ENCODE data around the gene SRP54. TPM values are rescaled to one million over a fixed set of nuclear protein-coding genes. Genes with fewer than 3 reads are reported as not detected.
"Not testable (repeated sequence)": the region's sequence is repeated elsewhere in the genome, so short reads cannot be mapped to it uniquely, and the experiment has no call there.

SRP54 gene
- 10 to 100 TPM; 66.1 to 84.8 TPM for total RNA-seq

DNA sequence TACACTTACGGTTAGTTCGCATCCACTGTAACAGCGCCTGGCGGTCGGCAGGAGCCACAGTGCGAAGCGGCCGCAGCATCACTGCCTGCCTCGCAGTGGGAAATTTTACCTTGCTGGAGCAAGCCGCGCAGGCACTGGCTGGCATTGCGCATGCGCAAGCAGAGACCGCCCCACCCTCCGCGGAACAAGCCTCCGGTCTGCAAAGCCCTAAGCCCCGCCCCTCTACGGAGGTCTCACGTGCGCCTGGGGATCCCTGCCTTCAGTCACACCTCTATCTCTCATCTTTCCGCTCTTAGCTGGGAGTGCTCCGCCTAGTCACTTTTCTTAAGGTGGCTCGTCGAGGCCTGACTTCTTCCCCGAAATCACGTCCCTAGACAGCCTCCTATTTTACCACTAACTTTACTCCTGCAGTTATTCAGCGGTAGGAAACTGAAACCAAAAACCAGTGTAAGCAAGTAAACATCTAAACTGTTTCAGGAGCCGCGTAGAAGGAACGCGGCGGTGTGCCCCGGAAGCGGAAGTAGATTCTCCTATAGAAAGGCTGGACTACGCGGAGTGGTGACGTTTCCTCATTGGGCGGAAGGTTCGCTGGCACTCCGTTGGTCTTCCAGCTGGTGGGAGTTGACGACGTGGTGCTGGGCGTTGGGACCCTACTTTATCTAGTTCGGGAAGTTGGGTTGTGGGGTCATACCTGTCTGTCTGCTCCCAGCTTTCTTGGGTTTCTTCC, at the start of gene SRP54:
SRP54 (plus strand) TSS at position 572 of the 727 bp plus-strand sequence. CDS start 13,718 bp downstream, outside the sequence.
- Mint-ChIP-seq H3K4me1 (ENCODE audit: low read depth in 2 of 2) (peaks cover 0 to 16% of the 10 kb centered on the region in 2 donors), H3K27ac (no peak within 1 kb of the TSS)
- ATAC-seq, result peak; percentile 94 to 95

DNA sequence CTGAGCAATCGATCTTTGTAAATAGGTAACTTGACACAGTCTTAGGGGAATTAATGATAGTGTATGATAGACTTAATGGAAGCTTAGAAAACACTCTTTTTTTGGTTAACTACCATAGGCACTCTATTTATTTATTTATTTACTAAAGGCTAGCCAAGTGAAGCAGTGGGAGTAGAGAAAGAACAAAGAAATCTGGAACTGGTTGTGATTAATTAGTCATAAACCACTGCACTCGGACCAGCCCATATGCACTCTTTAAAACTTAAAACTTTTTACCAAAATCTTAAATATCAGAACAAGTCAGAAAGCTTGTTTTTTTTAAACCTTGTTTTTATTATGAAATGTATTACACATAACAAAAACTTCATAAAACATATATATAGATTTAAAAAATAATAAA, 49.5 kb upstream of the SRP54 start:
- ATAC-seq (no peak), DNase-seq (ENCODE audit: low spot score) (no peak)
- H3K9me3 Mint-ChIP-seq, result no peaks in the 10 kb centered on the region
- no peaks in the 10 kb centered on the region for H3K36me3 Mint-ChIP-seq
- H3K27ac Mint-ChIP-seq, result peak overlapping the region in 1 of 2 donors; percentile 48
- H3K4me1 Mint-ChIP-seq (ENCODE audit: low read depth in 2 of 2), result peaks cover 21 to 22% of the 10 kb centered on the region in 2 donors
- H3K4me3 Mint-ChIP-seq, result no peak overlapping the region
- H3K27me3 Mint-ChIP-seq, result no peaks in the 10 kb centered on the region

More for the DNA sequence above, at the start of gene SRP54:
- Mint-ChIP-seq H3K4me3 (no peak within 1 kb of the TSS), H3K9me3 (no peaks in the 10 kb centered on the region), H3K36me3 (peaks cover 10% of the 10 kb centered on the region), H3K27me3 (no peaks in the 10 kb centered on the region)
- peak; percentile 100 for DNase-seq (ENCODE audit: low spot score)

DNA sequence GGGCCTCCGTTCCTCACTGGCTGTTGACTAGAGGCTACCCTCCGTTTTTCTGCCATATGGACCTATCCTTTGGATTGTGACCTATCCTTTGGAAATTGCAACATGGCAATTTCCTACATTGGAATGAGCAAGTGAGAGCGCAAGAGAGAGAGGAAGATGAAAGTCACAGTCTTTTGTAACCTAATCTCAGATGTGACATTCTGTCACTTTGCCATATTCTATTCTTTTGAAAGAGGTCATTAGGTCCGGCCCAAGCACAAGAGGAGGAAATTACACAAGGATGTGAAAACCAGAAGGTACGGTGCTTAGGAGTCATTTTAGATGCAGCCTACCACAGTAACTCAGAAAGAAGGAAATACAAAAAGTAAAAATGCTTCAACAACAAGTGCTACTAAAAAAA, 47.3 kb upstream of the SRP54 start:
- Mint-ChIP-seq H3K27ac (peak overlapping the region in 1 of 2 donors; percentile 11), H3K4me1 (ENCODE audit: low read depth in 2 of 2) (peaks cover 10 to 14% of the 10 kb centered on the region in 2 donors), H3K9me3 (no peaks in the 10 kb centered on the region), H3K4me3 (no peak overlapping the region), H3K27me3 (no peaks in the 10 kb centered on the region), H3K36me3 (no peaks in the 10 kb centered on the region)
- DNase-seq (ENCODE audit: low spot score) (no peak), ATAC-seq (no peak)

DNA sequence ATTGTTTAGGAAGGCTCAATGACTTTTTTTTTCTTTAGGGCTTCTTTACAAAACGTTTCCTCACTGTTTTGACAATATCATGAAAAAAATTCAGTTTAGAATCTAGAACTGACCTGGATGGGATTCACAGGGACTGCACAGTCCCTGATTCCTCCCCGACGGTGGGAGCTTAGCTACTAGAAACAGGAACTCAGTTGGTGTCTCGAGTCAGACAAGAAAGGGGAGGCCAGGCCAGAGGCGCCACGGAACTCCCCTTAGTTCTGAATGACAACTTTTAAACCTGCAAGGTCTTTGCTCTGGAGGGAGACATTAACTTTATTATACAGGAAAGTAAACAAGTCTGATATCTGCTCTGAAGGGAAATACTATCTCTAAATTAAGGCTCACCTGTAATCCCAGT, 45.4 kb upstream of the SRP54 start:
- Mint-ChIP-seq H3K27me3 (no peaks in the 10 kb centered on the region), H3K9me3 (no peaks in the 10 kb centered on the region), H3K27ac (no peak overlapping the region), H3K4me3 (no peak overlapping the region), H3K36me3 (peaks cover 6% of the 10 kb centered on the region), H3K4me1 (ENCODE audit: low read depth in 2 of 2) (peaks cover 4% of the 10 kb centered on the region in 2 donors)
- DNase-seq (ENCODE audit: low spot score) (no peak), ATAC-seq (no peak)

DNA sequence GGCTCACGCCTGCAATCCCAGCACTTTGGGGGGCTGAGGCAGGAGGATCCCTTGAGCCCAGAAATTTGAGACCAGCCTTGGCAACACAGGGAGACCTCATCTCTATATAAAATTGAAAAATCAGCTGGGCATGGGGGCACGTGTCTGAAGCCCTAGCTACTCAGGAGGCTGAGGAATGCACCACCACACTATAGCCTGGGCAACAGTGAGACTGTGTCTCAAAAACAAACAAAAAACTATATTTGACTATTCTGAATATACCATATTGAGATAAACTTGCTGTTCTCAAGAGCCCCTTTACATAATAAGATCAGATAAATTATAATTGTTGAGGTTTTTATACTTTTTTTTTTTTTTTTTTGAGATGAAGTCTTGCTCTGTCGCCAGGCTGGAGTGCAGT, 44.9 kb upstream of the SRP54 start:
- H3K27me3 Mint-ChIP-seq, result no peaks in the 10 kb centered on the region
- no peaks in the 10 kb centered on the region for H3K9me3 Mint-ChIP-seq
- ATAC-seq (no peak), DNase-seq (ENCODE audit: low spot score) (no peak)
- no peak overlapping the region for H3K4me3 Mint-ChIP-seq
- no peak overlapping the region for H3K27ac Mint-ChIP-seq
- peaks cover 6% of the 10 kb centered on the region for H3K36me3 Mint-ChIP-seq
- peaks cover 4% of the 10 kb centered on the region in 2 donors for H3K4me1 Mint-ChIP-seq (ENCODE audit: low read depth in 2 of 2)

DNA sequence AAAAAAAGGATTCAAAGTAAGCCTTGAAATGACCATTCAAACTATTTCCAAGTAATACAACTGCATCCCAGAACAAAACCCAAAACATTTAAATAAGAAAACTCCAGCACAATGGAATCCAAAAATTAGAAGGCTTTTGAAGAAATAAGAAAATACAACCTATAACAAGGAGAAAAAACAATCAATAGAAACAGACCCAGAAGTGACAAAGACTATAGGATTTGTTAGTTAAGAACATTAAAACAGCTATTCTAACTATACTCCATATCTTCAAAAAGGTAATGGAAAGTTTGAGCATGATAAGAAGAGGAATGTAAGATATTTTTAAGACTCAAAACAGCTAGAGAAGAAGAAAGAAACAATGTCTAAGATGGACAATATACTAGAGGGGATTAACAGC, 39.3 kb upstream of the SRP54 start:
- Mint-ChIP-seq H3K36me3 (peaks cover 24% of the 10 kb centered on the region), H3K4me1 (ENCODE audit: low read depth in 2 of 2) (peaks cover 0 to 6% of the 10 kb centered on the region in 2 donors), H3K9me3 (peaks cover 3% of the 10 kb centered on the region), H3K27me3 (no peaks in the 10 kb centered on the region), H3K27ac (peak overlapping the region in 1 of 2 donors; percentile 29), H3K4me3 (no peak overlapping the region)
- DNase-seq (ENCODE audit: low spot score) (no peak), ATAC-seq (no peak)

DNA sequence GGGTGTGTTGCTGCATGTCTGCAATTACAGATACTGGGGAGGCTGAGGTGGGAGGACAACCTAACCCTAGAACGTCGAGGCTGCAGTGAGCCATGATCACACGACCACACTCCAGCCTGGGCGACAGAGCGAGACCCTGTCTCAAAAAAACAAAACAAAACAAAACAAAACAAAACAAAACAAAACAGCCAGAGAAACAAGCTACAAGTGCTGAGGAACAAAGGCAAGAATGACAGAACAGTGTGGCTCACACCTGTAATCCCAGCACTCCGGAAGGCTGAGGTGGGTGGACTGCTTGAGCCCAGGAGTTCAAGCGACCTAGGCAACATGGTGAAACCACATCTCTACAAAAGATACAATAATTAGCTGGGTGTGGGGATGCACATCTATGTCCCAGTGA, 38.0 kb upstream of the SRP54 start:
- Mint-ChIP-seq H3K36me3 (peaks cover 24% of the 10 kb centered on the region), H3K4me1 (ENCODE audit: low read depth in 2 of 2) (peaks cover 0 to 6% of the 10 kb centered on the region in 2 donors), H3K9me3 (peaks cover 3% of the 10 kb centered on the region), H3K4me3 (no peak overlapping the region), H3K27me3 (no peaks in the 10 kb centered on the region), H3K27ac (no peak overlapping the region)
- DNase-seq (ENCODE audit: low spot score) (no peak), ATAC-seq (no peak)

DNA sequence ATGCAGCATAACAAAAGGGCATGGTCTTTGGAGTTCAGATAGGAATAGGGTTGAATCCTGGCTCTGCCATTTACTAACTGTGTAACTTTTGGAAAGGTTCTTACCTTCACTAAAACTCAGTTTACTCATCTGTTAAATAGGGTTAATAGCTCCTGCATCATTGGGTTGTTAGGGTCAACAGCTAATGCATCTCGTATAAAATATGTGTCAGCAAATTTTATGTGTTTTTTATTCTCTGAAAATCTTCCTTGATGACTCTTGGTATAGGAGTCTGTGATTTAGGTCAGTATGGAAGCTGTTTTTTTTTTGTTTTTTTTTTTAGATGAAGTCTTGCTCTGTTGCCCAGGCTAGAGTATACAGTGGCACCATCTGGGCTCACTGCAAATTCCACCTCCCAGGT, 36.1 kb upstream of the SRP54 start:
- DNase-seq (ENCODE audit: low spot score) (no peak), ATAC-seq (no peak)
- Mint-ChIP-seq H3K9me3 (peaks cover 3% of the 10 kb centered on the region), H3K36me3 (peaks cover 24% of the 10 kb centered on the region), H3K27me3 (no peaks in the 10 kb centered on the region), H3K4me3 (no peak overlapping the region), H3K27ac (no peak overlapping the region), H3K4me1 (ENCODE audit: low read depth in 2 of 2) (peaks cover 0 to 6% of the 10 kb centered on the region in 2 donors)

DNA sequence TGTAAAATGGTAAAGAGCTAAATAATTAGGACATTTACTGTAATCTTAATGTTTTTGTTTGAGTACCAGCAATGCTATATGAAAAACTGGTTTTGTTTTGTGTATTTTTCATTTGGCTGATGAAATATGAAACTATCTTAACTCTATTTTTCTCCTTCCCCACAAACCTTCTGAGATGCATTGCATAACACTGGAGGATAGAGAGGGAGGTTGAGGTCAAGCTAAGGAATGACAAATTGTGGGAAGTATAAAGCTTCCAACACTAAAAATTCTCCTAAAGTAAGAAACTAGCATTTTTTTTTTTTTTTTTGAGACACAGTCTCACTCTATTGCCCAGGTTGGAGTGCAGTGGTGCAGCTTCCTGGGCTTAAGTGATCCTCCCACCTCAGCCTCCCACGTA, 31.5 kb upstream of the SRP54 start:
- no peaks in the 10 kb centered on the region for H3K4me1 Mint-ChIP-seq (ENCODE audit: low read depth in 2 of 2)
- ATAC-seq (no peak), DNase-seq (ENCODE audit: low spot score) (no peak)
- no peak overlapping the region for H3K27ac Mint-ChIP-seq
- H3K27me3 Mint-ChIP-seq, result no peaks in the 10 kb centered on the region
- no peaks in the 10 kb centered on the region for H3K36me3 Mint-ChIP-seq
- H3K4me3 Mint-ChIP-seq, result no peak overlapping the region
- H3K9me3 Mint-ChIP-seq, result no peaks in the 10 kb centered on the region

DNA sequence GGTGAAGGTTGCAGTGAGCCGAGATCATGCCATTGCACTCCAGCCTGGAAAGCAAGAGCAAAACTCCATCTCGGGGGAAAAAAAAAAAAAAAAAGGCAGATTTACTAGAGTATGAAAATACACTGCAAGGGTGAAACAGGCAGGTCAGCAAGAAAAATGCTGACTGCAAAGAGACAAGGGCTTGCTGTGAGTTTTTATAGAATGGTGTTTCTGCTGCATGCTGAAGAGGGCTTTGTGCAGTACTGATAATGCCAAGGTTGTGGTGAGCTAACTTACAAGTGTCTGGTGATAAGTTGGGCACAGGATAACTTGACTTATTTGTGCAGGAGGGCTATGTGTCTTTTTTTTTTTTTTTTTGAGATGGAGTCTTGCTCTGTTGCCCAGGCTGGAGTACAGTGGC, 25.9 kb upstream of the SRP54 start:
- Mint-ChIP-seq H3K4me3 (no peak overlapping the region), H3K4me1 (ENCODE audit: low read depth in 2 of 2) (no peaks in the 10 kb centered on the region), H3K36me3 (peaks cover 9% of the 10 kb centered on the region), H3K9me3 (no peaks in the 10 kb centered on the region), H3K27me3 (no peaks in the 10 kb centered on the region), H3K27ac (no peak overlapping the region)
- DNase-seq (ENCODE audit: low spot score) (no peak), ATAC-seq (no peak)

DNA sequence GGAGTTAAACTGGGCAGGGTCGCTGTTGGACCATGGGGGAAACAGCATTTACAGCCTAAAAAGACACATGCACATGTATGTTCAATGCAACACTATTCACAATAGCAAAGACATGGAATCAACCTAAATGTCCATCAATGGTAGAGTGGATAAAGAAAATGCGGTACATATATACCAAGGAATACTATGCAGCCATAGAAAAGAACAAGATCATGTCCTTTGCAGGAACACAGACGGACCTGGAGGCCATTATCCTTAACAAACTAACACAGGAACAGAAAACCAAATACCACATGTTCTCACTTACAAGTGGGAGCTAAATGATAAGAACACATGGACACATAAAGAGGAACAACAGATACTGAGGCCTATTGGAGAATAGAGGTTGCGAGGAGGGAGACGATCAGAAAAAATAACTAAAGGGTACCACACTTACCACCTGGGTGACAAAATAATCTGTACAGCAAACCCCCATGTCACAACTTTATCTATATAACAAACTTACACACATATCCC, 25.0 kb upstream of the SRP54 start:
- DNase-seq (ENCODE audit: low spot score) (no peak), ATAC-seq (no peak)
- no peaks in the 10 kb centered on the region for H3K27me3 Mint-ChIP-seq
- H3K27ac Mint-ChIP-seq, result no peak overlapping the region
- H3K4me3 Mint-ChIP-seq, result no peak overlapping the region
- no peaks in the 10 kb centered on the region for H3K9me3 Mint-ChIP-seq
- no peaks in the 10 kb centered on the region for H3K4me1 Mint-ChIP-seq (ENCODE audit: low read depth in 2 of 2)
- H3K36me3 Mint-ChIP-seq, result peaks cover 9% of the 10 kb centered on the region

DNA sequence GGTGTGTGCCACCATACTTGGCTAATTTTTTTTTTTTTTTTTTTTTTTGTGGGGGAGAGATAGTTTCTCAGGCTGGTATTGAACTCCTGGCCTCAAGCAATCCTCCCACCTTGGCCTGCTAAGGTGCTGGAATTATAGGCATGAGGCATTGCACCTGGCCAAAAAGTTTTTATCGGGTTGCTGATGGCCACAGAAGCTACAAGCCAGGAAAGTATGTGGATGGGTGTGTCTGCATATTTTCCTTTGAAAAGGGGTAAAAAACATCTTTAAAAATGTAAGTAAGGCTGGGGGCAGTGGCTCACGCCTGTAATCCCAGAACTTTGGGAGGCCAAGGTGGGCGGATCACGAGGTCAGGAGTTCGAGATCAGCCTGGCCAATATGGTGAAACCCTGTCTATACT, 20.7 kb upstream of the SRP54 start:
- H3K4me1 Mint-ChIP-seq (ENCODE audit: low read depth in 2 of 2); H3K9me3 Mint-ChIP-seq; H3K4me3 Mint-ChIP-seq; DNase-seq (ENCODE audit: low spot score); H3K27ac Mint-ChIP-seq; H3K36me3 Mint-ChIP-seq; ATAC-seq; H3K27me3 Mint-ChIP-seq: not testable (repeated sequence)

DNA sequence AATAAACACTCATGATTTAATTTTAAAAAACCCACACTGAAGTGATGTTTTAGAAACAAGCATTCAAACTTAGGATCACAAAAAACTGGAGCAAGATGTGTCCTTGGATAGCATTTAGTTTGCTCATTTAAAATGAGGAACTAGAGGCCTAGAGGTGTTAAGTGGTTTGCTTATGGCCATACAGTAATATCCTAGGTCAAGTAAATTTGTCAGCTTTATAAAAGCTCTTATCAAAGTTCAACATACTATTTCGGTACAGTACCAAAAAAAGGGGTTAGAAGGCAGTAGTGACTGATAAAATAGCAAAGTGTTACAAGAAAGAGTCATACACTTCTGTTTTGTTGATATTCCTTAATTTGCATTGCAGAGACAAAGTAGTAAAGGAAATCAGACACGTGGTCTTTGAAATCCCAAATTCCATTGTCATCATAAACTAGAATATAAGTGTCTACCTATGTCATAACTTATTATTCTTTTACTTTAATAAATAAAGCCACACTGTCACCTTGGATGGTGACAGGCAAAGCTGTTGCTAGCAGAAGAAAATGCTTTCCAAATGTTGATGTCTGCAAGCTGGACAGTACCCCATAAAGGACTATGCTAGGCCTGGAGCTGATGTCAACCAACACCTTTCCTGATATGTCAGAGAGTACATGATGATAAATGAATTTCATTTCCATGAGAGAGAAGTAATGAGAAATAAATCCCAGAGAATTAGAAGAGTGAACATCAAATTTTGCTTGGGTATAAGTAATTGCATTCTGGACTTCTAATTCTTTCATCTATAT, 17.6 kb upstream of the SRP54 start:
- DNase-seq (ENCODE audit: low spot score), result no peak
- Mint-ChIP-seq H3K9me3 (no peaks in the 10 kb centered on the region), H3K4me3 (no peak overlapping the region), H3K36me3 (no peaks in the 10 kb centered on the region), H3K4me1 (ENCODE audit: low read depth in 2 of 2) (peaks cover 4 to 7% of the 10 kb centered on the region in 2 donors), H3K27me3 (no peaks in the 10 kb centered on the region), H3K27ac (peak overlapping the region in 1 of 2 donors; percentile 50)
- no peak for ATAC-seq

DNA sequence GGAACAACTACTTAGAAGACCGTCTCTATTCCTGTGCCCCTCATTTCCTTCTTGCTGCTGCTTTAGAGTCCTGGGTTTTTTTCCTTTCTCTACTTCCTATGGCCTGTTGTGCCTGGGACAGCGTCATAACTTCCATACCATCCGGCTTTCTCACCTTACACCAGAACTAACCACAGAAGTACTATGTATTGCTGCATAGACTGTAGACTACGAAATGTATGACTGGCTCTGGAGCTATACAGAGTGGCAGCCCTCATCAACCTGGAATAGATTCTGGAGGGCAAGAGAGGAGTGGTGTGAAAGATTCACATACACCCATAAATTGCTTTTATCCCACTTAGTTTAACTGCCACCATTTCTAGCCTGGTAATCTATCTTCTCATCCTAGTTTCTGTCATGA, 16.9 kb upstream of the SRP54 start:
- ATAC-seq, result peak in 1 of 2 donors; percentile 44
- Mint-ChIP-seq H3K27me3 (no peaks in the 10 kb centered on the region), H3K4me3 (no peak overlapping the region), H3K9me3 (no peaks in the 10 kb centered on the region), H3K27ac (peak overlapping the region in 1 of 2 donors; percentile 50), H3K36me3 (no peaks in the 10 kb centered on the region), H3K4me1 (ENCODE audit: low read depth in 2 of 2) (peaks cover 4 to 7% of the 10 kb centered on the region in 2 donors)
- DNase-seq (ENCODE audit: low spot score), result no peak
